Mucosa of descending colon (tissue), 3 donors: Measurements from ENCODE around the gene SRMS. TPM values are rescaled to one million over a fixed set of nuclear protein-coding genes. Genes with fewer than 3 reads are reported as not detected.

Source experiments
- ATAC-seq: fragments of 200-7000 bp; cut with Tn5 transposase; one replicate; pipeline ENCODE4 v1.9.1; 2020; ENCODE audit warnings: mild to moderate bottlenecking, moderate library complexity
- DNase-seq, 3 donors: peaks; one replicate each; pipeline ENCODE4 v3.0.0-alpha.2; 2020
- H3K36me3 ChIP-seq: fragments of 200-600 bp; one replicate; pipeline ENCODE4 v1.8.0; 2021; ENCODE audit warnings: low read depth, mild to moderate bottlenecking
- H3K4me1 ChIP-seq: fragments of 200-600 bp; one replicate; pipeline ENCODE4 v1.8.0; 2021; ENCODE audit warnings: low read depth, mild to moderate bottlenecking
- H3K4me3 ChIP-seq: fragments of 200-600 bp; one replicate; pipeline ENCODE4 v1.8.0; 2021; ENCODE audit warnings: mild to moderate bottlenecking
- H3K9me3 ChIP-seq: fragments of 200-600 bp; one replicate; pipeline ENCODE4 v1.8.0; 2021; ENCODE audit warnings: mild to moderate bottlenecking
- CTCF ChIP-seq: fragments of 200-600 bp; IDR thresholded peaks from one replicate; pipeline ENCODE4 v1.8.0; 2022; ENCODE audit warnings: antibody characterized with exemption, mild to moderate bottlenecking
- intact Hi-C, 2 donors: fragments of 100-400 bp; cut with DNase I in 1 of 2; cut with micrococcal nuclease in 1 of 2; formaldehyde crosslinking; loops; one replicate each; pipeline versions ENCODE4 v1.11.0 to v1.11.1; 2022; cut with DNase I, micrococcal nuclease
- total RNA-seq, 3 donors: library from RNA; stranded (reverse); fragmentation: NEBNext Ultra II Directional in 2 of 3; extraction: Animal tissue kit (Norgen Biotek cat#: 25700) in 2 of 3; gene quantifications; one replicate each; pipeline versions ENCODE4 v1.2.1 to v1.2.4, GENCODE V29; 2021 to 2023
- donor health status: DM: no; HTN: no; CAD: no; lungs with moderate emphysema.
- donor health status: DM: no; HTN: no; CAD: no.
- donor health status: DM: no; HTN: yes; CAD: no.

The SRMS gene
- total RNA-seq, 3 donors from 2014 or later, result 0.25 to 0.52 (median 0.27) TPM

GRCh38 chr20:63587776-63588591 is 40.4 kb upstream of the SRMS start:
- H3K4me3 ChIP-seq, result no peak overlapping the region
- intact Hi-C loops, result no loop called here
- TF ChIP-seq CTCF, result no peak
- peak in 1 of 3 donors; percentile 20 for DNase-seq
- peaks cover 3% of the 10 kb centered on the region for H3K36me3 ChIP-seq
- no peak for ATAC-seq
- no peaks in the 10 kb centered on the region for H3K4me1 ChIP-seq
- H3K9me3 ChIP-seq, result no peaks in the 10 kb centered on the region

- H3K36me3 ChIP-seq, result peaks cover 3% of the 10 kb centered on the region
- peak in 1 of 3 donors; percentile 35 for DNase-seq
- no peaks in the 10 kb centered on the region for H3K9me3 ChIP-seq
- H3K4me1 ChIP-seq, result no peaks in the 10 kb centered on the region
- no peak for ATAC-seq
- TF ChIP-seq CTCF, result no peak
- H3K4me3 ChIP-seq, result no peak overlapping the region
- intact Hi-C loops, result no loop called here
Observed at GRCh38 chr20:63587256-63587655, 39.7 kb upstream of the SRMS start.

- peak in 1 of 3 donors; percentile 20 for DNase-seq
- ATAC-seq, result no peak
- no peak for TF ChIP-seq CTCF
- H3K4me1 ChIP-seq, result no peaks in the 10 kb centered on the region
- H3K4me3 ChIP-seq, result no peak overlapping the region
- no peaks in the 10 kb centered on the region for H3K36me3 ChIP-seq
- no peaks in the 10 kb centered on the region for H3K9me3 ChIP-seq
- intact Hi-C loops, result no loop called here
Observed at GRCh38 chr20:63586797-63587196, 39.2 kb upstream of the SRMS start.

- Histone ChIP-seq H3K4me1 (no peaks in the 10 kb centered on the region), H3K4me3 (no peak overlapping the region), H3K9me3 (no peaks in the 10 kb centered on the region), H3K36me3 (no peaks in the 10 kb centered on the region)
- TF ChIP-seq CTCF, result no peak
- ATAC-seq, result no peak
- intact Hi-C loops, result no loop called here
- DNase-seq, result peak in 1 of 3 donors; percentile 17
Observed at GRCh38 chr20:63585616-63586565, 38.3 kb upstream of the SRMS start.

- no peaks in the 10 kb centered on the region for H3K4me1 ChIP-seq
- intact Hi-C loops, result no loop called here
- H3K9me3 ChIP-seq, result no peaks in the 10 kb centered on the region
- H3K4me3 ChIP-seq, result no peak overlapping the region
- no peak for TF ChIP-seq CTCF
- no peaks in the 10 kb centered on the region for H3K36me3 ChIP-seq
- ATAC-seq (no peak), DNase-seq (no peak)
Observed at GRCh38 chr20:63582382-63583063, 35.0 kb upstream of the SRMS start.
